HG02588 (cell line): ENCODE data around the gene THAP10.
"Not testable (repeated sequence)": the region's sequence is repeated elsewhere in the genome, so short reads cannot be mapped to it uniquely, and the experiment has no call there.

Source experiments
- ATAC-seq: cut with Tn5 transposase; IDR thresholded peaks from one replicate; pipeline ENCODE4 v1.9.1; 2021; ENCODE audit warnings: mild to moderate bottlenecking, moderate library complexity; ENCODE audit not compliant: unreplicated experiment

The THAP10 gene

GRCh38 chr15:70892002-70892911 is at the start of gene THAP10, which contains the start of gene LRRC49:
THAP10 (minus strand) TSS chr15:70892433; CDS start chr15:70892272, 161 bp downstream.
LRRC49 (plus strand) TSS chr15:70892826; CDS start chr15:70892895, 69 bp downstream.
- ATAC-seq = peak; percentile 76

GRCh38 chr15:70936326-70936725 is 44.1 kb upstream of the THAP10 start:
- ATAC-seq = no peak

GRCh38 chr15:70935631-70936030 is 43.4 kb upstream of the THAP10 start:
- no peak for ATAC-seq

GRCh38 chr15:70933411-70933810 is 41.2 kb upstream of the THAP10 start:
- ATAC-seq = no peak

GRCh38 chr15:70932397-70932796 is 40.2 kb upstream of the THAP10 start:
- ATAC-seq = no peak

- no peak for ATAC-seq
Observed at GRCh38 chr15:70931821-70932220, 39.6 kb upstream of the THAP10 start.

GRCh38 chr15:70926914-70927313 is 34.7 kb upstream of the THAP10 start:
- not testable (repeated sequence) for ATAC-seq

GRCh38 chr15:70923311-70924080 is 31.3 kb upstream of the THAP10 start:
- no peak for ATAC-seq

GRCh38 chr15:70922119-70922518 is 29.9 kb upstream of the THAP10 start:
- ATAC-seq = no peak

- ATAC-seq = no peak
Observed at GRCh38 chr15:70920981-70921696, 28.9 kb upstream of the THAP10 start.

GRCh38 chr15:70917955-70918354 is 25.7 kb upstream of the THAP10 start:
- ATAC-seq = no peak

- ATAC-seq = no peak
Observed at GRCh38 chr15:70916531-70916930, 24.3 kb upstream of the THAP10 start.

- ATAC-seq = no peak
Observed at GRCh38 chr15:70912187-70912586, 20.0 kb upstream of the THAP10 start.

- ATAC-seq = no peak
Observed at GRCh38 chr15:70910958-70911357, 18.7 kb upstream of the THAP10 start.

- ATAC-seq = no peak
Observed at GRCh38 chr15:70907784-70908471, 15.7 kb upstream of the THAP10 start.

- ATAC-seq = no peak
Observed at GRCh38 chr15:70906842-70907241, 14.6 kb upstream of the THAP10 start.

GRCh38 chr15:70902107-70902506 is 9.9 kb upstream of the THAP10 start:
- ATAC-seq = no peak

- no peak for ATAC-seq
Observed at GRCh38 chr15:70892912-70893560, 803 bp upstream of the THAP10 start.

- no peak for ATAC-seq
Observed at GRCh38 chr15:70882361-70882760, 9.9 kb downstream of the THAP10 start.

- ATAC-seq = no peak
Observed at GRCh38 chr15:70880781-70881180, 11.5 kb downstream of the THAP10 start.
